Fibroblast of peridontal ligament (primary cell): ENCODE data around the gene LRRC45.

Experiments
- DNase-seq: peaks from one replicate; pipeline ENCODE4 v3.0.0-alpha.2; 2010; ENCODE audit errors: extremely low read depth

Gene LRRC45

DNA sequence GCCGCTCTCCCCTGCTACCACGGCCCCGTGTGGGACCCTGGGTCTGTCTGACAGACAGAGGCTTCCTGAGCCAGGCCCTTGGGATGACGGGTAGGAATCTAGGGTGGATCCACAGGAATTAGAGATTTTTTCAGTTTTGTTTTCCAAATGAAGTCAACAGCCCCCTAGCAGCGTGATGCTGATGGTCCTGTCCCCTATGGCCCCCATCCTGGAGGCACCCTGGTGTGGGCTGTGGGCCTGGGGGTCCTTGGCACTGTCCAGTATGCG, 15.9 kb upstream of the LRRC45 start:
- DNase-seq = no peak

DNA sequence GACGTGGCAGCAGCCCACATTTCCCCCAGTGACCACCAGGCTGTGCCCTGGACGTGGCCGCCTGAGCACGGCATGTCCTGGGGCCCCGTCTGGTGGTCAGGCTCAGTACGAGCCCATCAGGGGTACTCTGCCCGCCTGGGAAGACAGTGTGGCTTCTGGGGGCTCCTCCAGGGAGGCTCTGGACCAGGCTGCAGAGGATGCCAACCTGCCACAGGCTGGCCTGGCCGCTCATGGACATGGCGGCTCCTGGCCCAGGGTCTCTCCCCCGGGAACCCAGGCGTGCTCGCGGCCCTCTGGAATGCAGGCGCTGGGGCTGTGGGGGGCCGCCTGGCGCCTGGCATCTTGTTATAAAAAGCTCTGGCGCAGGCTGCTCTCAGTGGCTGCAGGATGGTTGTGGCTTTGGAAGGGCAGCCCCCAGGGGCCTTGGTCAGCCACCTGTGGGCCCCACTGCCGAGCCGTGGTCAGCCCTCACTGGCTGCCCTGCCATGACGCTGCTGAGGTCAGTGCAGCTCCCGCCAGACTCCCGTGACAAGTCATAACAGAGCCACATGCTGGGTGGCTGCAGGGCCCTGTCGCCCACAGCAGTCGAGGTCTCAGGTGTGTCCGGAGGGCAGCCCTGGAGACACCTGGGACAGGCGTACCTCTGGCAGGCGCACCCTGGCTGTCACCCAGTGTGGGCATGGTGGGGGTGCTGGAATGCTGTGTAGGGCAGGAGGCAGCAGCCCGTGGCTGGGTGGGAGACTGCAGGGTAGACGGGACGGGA, 15.4 kb upstream of the LRRC45 start:
- DNase-seq = no peak

DNA sequence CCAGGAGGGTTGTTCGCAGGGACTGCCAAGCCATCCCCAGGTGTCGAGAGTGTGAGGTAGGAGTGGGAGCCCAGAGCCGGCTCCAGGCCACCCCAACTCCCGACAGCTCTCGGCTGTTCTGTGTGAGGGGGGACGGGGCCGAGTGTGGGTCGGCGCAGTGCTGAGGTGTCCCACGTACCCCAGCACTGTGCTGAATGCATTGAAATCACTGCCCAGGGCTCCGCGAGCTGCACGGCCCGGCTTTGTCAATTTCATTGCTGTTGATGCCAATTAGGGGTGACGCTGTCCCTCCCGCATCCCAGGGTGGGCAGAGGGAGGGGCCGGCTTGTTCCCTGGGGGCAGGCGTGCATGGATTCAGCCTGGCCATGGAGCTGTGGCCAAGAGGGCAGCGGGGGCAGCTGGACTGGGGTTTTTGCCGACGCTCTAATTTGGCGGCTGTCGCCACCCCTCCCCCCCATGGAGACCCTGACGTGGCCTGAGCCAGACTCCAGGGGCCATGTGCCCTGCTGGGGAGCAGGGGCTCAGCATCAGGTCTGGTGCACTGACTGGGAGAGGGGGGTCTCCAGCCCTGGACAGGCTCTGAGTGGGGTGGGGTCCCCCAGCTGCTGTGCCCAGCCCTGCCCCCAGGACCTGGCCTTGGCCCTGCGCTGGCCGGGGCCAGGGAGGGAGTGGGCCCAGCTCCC, 14.7 kb upstream of the LRRC45 start:
- DNase-seq = no peak

DNA sequence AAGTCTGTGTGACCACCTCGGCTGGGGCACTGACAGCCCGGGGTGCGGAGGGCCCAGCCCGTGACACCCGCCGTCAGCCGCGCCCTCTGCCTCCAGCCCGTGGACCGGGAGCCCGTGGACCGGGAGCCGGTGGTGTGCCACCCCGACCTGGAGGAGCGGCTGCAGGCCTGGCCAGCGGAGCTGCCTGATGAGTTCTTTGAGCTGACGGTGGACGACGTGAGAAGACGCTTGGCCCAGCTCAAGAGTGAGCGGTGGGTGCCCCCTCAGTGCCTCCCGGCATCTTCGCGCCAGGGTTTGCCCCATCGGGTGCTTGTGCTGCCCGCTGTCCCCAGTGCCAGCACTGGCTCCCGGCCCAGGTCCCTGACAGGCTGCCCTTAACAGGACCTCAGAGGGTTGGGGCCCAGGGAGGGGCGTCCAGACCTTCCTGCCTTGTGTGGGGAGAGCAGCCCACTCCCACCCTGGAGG, 14.1 kb upstream of the LRRC45 start:
- DNase-seq = no peak

DNA sequence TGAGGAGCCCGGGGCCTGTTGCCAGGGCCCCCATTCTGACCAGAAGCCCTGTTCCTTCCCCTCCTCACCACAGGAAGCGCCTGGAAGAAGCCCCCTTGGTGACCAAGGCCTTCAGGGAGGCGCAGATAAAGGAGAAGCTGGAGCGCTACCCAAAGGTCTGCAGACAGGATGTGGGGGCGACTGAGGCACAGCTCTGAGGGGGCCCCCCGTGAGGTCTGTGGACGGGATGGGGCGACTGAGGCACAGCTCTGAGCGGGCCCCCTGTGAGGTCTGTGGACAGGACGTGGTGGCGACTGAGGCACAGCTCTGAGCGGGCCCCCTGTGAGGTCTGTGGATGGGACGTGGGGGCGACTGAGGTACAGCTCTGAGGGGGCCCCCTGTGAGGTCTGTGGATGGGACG, 13.7 kb upstream of the LRRC45 start:
- no peak for DNase-seq

DNA sequence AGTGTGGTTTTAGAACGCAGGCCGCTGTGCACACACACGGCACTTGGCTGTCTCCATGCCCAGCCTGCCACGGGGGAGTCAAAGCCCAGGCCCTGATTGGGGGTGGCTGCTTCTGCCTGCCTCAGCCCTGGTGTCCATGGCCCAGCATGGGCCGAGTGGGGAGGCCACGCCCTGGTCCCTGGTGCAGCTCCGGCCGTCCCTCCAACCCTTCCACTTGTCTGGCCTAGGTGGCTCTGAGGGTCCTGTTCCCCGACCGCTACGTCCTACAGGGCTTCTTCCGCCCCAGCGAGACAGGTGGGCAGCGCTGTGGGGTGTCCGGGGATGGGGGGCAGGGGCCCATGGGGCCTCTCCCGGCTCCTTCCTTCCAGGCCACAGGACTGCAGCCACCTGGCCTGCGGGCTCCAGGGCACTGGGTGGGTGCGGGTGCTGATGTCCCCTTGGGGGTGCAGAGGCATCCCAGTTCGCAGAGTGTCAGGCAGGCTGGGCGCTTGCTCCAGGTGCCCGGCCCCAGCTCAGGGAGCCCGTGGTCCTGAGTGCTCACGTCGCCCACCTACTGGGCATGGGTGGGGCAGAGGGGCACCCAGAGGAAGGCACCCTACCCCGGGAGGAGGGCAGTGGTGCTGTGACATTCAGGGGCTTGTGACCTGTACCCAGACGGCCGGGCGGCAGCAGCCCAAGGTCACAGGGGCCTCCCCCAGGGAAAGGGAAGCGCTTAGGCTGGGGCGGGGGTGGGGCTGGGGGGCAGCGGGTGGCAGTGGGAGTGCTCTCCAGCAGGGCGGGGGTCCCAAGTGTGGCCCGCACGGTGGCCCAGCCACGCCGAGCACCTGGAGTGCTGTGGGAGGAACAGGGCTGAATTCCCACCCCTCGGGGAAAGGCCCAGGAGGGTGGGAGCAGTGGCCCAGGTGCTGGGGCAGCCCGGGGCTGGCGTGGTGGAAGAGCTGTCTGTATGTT, 12.3 kb upstream of the LRRC45 start:
- no peak for DNase-seq

DNA sequence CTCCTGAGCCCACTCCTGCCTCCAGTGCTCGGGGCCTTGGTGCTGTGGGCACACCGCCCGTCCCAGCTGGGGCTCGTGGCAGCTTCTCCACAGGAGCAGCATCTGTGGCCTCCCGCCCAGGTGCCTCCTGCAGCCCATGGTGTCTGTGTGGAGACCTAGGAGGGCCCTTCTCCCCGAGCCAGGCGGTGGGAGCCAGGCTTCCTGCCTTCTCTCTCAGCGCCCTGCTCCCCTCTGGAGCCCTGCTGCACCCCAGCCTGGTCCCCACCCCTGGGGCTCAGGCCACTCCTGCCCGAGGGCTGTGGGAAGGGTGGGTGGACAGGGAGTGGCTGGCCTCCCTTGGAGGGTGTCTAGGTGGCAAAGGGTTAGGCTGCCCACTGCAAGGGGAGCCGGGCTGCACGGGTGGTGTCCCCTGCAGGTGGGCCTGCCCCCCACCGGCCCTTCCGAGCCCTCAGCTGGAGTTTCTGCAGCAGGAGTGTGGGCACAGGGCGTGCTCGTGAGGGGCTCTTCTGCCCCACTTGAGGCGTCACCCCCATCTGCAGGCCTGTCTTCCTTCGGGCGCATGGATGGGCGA, 11.4 kb upstream of the LRRC45 start:
- DNase-seq = no peak

DNA sequence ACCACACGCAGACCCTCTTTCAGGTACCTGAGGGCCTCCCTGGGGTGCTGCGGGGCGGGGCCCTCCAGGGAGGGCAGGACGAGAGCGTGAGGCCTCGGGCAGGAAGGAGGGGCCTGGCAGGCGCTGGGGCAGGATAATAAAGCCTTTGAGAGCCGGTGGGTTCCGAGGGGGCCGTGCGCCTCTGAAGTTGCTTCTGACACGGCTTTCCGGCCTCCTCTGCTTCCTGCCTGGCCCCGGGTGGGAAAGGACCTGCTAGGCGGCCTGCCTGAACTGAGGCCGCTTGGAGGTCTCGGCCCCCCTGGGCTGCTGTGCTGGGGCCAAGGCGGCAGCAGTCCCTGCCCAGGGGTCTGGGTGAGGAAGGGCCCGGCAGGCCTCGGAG, 10.9 kb upstream of the LRRC45 start:
- DNase-seq = no peak

DNA sequence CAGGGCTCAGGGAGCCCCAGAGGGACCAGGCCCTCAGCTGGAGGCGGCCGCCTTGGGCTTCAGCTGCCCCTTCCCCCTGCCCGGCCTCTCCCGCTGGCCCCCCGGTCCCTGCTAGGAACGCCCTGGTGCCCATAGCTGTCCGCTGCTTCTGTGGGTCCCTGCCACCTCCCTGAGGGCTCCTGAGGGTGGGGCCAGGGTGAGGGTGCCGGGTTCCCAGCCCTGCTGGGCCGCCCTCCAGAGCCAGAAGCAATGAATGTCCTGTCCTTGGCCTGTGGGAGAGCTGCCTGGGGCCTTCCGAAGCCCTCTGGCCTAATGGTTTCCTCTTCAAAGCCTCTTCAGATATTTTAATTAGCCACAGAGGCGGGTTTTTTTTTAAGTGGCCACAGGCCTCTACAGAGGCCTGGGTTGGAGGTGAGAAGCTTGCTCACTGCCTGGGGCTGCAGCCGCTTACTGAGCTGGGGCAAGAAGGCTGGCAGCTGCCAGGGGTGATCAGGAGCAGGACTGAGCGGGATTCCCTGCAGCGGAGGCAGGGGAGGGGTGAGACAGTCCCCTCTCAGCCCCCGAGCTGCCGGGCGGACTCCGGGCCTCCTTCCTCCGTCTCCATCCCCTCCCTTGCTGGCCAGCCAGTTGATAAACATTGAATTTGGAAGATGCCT, 10.3 kb upstream of the LRRC45 start:
- DNase-seq = no peak

DNA sequence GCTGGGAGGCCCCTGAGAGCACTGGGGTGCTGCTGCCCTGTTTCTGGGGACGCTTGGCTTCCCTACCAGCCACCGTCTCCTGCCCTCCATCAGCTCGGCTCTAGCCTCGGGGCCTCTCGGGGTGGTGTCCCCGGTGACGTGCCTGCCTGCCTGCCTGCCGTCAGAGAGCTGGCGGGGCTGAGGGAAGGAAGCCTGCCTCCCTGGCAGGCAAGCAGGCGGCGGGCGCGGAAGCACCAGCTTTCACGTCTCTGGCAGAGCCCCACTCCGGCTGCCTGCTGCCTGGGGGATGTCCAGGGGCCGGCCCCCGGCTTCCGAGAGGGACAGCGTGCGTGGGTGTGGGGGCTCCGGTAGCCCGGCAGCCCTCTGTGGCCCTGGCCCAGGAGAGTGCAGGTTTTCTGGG, 9.8 kb upstream of the LRRC45 start:
- DNase-seq = no peak

DNA sequence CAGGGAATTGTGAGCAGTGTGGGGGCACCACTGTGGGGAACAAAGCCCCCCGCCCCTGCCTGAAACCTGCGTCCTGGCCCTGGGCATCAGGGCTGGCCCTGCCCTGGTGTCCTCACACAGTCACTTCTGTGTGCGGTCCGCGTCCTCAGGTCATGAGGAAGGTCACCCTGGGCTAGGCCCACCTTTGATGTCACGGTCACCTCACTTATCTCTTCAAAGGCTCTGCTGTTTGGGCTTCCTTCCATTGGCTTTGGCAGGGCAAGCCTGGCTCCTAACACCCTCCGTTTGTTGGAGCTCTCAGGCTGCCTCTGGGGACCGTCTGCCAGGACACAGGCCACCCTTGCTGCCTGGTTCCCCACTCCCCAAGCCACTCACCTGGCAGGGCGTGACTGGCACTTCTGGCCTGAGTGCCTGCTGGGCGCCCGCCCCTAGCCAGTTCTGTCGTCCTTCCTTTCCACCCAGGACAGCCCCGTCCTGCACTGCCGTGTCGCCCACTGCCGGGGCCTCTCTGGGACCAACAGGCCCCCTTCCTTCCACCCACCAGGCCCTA, 9.3 kb upstream of the LRRC45 start:
- DNase-seq = no peak

DNA sequence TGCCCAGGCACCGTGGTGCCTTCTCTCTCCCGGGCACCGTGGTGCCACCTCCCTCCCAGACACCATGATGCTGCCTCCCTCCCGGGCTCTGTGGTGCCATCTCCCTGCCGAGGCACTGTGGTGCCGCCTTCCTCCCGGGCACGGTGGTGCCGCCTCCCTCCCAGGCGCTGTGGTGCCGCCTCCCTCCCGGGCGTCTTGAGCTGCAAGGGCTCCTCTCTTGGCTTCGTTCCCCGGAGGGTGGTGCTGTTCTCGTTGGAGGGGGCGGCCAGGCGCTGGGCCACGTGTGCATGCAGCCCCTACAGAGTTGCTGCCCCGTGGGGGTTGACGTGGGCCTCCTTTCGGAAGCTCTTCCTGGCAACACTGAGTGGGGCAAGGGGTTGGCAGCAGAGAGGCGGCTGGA, 8.7 kb upstream of the LRRC45 start:
- DNase-seq = no peak

DNA sequence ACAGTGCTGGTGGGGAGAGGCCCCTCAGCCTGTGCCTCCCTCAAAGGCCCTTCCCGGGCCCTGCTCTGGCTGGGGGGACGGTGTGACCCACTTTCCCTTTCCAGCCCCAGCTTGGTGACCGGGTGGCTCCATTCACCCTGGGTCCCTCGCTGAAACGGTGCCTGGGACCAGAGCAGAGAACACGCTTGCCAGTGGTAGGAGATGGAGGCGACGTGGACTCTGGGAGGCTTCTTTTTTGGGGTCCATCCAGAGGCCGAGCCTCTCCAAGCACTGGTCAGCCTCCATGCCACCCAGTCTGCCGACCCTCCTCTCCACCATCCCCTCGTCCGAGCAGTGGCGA, 8.2 kb upstream of the LRRC45 start:
- DNase-seq = no peak

DNA sequence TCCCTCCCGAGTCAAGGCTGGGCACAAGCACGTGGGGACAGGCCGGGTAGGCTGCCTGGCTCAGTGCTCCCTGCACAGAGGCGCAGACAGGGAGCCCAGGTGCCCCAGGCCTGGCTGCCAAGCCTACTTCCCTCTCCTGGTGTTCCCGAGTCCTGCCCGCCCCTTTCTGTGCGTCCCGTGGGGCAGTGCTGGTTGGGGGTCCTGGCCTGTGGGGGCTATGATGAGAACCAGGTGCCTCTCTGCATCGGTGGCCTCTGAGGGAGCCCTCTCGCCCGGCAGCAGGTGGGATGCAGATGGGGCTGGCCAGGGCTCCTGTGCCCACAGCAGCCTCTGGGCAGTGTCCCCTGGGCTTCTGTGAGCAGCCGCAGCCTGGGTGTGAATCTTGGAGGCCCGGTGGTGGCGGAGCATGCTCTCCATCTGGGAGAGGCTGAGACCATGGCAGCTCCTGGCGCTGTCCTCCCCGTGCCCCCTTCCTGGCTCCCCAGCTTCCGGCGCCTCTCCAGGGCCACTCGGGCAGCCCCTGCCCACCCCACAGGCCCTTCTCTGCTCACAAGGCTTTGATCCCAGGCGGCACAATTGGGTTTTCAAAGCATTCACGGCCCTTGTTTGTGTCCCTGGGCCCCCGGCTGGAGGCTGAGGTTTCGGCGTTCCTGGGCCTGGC, 7.7 kb upstream of the LRRC45 start:
- DNase-seq = no peak

DNA sequence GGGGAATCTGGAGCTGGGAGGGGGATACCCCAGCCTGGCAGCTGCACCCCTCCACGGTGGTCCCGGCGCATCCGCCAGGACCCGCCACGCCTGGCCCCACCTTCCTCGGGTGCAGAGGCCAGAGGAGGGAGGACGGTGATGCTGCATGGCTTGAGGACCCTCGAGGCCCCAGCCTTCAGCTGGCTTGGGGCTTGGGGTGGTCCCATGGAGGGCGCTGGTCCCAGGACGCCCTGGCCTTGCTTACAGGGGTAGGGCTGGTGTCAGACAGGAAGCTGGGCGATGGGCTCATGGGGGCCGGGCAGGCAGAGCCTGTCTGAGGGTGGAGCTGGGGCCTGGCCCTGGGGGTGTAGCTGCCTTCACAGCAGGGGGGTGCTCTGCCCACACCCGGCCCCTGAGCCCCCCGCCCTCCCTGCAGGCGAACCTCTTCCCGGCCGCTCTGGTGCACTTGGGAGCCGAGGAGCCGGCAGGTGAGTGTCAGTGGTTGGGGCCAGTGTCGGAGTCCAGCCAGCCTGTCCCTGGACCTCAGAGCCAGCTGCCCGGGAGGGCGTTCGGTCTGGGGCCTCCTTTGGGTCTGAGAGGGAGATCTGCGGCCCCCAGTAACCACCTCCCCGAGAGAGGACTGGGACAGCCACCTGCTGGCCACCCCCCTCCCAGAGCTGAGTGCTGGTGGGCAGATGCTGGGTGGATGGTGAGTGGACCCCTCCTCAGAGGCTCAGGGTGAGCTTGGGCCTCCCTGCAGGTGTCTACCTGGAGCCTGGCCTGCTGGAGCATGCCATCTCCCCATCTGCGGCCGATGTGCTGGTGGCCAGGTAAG, 6.8 kb upstream of the LRRC45 start:
- no peak for DNase-seq

DNA sequence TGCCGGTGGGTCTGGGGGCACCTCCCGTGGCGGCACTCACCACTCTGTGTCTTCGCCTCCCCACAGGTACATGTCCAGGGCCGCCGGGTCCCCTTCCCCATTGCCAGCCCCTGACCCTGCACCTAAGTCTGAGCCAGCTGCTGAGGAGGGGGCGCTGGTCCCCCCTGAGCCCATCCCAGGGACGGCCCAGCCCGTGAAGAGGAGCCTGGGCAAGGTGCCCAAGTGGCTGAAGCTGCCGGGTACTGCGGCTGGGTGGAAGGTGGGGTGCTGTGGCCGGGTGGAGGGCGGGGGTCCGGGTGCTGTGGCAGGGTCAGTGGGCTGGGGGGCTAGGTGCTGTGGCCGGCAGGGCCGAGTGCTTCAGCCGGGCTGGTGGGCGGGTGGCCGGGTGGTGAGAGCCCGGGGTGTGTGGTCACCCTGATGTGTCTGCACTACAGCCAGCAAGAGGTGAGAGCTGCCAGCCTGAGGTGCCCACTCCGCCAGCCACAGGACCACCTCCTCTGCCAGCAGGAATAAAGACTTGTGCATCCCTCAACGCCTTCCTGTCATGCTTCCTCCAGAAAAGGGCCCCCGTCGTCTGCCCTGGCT, 6.1 kb upstream of the LRRC45 start:
- DNase-seq = no peak

DNA sequence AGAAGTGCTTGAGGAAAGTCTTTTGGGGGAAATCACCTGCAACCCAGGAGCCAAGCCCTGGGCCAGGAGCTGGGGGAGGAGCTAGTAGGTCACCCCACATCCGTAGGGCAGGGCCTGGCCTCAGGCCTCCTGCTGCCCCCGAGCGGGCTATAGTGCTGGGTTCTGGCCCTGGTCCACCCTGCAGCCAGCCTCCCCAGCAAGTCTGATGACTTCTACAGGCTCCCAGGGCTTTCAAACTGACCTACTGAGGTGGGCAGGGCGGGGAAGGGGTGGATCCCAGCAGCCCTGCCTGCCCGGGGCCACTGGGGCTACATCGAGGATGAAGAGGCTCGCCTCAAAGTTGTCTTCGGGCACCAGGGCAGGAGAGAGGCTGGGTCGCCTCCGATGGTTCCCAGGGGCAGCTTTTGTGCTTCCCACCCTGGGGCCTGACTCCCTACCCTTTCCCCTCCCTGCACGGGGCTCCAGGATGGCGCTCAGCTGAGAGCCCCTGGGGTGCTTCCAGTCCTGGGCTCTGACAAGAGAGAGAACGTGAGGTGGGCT, 5.4 kb upstream of the LRRC45 start:
- no peak for DNase-seq

DNA sequence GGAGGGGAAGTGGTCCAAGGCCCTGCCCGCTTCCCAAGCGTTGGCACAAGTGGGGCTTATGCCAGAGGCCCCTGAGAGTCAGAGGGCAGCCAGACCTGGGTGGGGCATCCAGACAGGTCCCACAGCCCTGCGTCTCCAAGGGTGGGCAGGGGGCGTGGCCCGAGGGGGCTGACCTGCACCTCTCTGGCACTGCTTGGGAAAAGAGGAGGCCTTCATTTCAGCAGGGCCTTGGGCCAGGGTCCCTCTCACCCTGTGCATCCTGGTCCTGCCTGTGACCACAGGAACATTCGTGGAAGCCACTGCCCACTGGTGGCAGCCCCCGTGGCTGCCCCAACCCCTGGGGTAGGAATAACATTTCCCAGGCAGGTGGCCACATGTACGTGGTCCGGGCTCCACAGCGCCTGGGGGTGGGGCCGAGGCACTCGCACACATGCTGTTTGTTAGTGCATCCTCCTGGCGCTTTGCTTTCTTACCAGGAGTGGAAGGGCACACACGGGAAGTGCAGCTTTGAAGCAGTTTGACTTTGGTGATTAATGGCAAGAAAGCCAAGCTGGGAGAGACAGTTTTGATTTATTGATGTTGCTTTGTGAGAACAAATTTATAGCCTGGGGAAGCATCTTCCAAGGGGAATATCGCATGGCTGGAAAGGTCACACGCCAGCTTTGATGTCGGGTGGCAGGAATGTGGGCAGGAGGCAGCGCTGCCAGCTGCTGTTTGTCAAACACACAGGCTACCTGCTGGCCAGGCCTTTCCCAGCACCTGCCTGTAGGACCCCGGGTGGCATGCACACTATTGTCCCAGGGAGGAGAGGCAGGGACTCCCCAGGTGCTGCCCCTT, 4.7 kb upstream of the LRRC45 start:
- no peak for DNase-seq
